WTC11 (cell line): ENCODE data around the gene TMEM179. TPM values are rescaled to one million over a fixed set of nuclear protein-coding genes. Genes with fewer than 3 reads are reported as not detected.

Experiments
- CDX4 ChIP-seq: fragments of 250-450 bp; sonication (Bioruptor Pico); IDR thresholded peaks from 2 replicates; pipeline ENCODE4 v1.9.0; 2021; ENCODE audit warnings: moderate library complexity, mild to moderate bottlenecking, inconsistent platforms, borderline replicate concordance
- EMX1 ChIP-seq: fragments of 250-450 bp; sonication (Bioruptor Pico); IDR thresholded peaks from 2 replicates; pipeline ENCODE4 v1.8.0; 2021; ENCODE audit warnings: mild to moderate bottlenecking
- ETV6 ChIP-seq: sonication (generic); formaldehyde crosslinking; IDR thresholded peaks from 2 replicates; pipeline ENCODE4 v1.8.1; 2022; ENCODE audit warnings: mild to moderate bottlenecking, missing genetic modification reagents
- FOXP1 ChIP-seq: sonication (generic); formaldehyde crosslinking; IDR thresholded peaks from 2 replicates; pipeline ENCODE4 v1.8.0; 2022; ENCODE audit warnings: missing genetic modification reagents, mild to moderate bottlenecking, moderate library complexity, borderline replicate concordance
- GABPB1 ChIP-seq: sonication (generic); formaldehyde crosslinking; IDR thresholded peaks from 2 replicates; pipeline ENCODE4 v1.8.1; 2023; ENCODE audit warnings: mild to moderate bottlenecking, missing genetic modification reagents
- IRF1 ChIP-seq: sonication (generic); formaldehyde crosslinking; IDR thresholded peaks from 2 replicates; pipeline ENCODE4 v1.8.0; 2023; ENCODE audit warnings: missing genetic modification reagents
- NR2C2 ChIP-seq: sonication (generic); formaldehyde crosslinking; IDR thresholded peaks from 2 replicates; pipeline ENCODE4 v1.8.0; 2022; ENCODE audit warnings: mild to moderate bottlenecking, missing genetic modification reagents
- NR3C1 ChIP-seq: sonication (generic); formaldehyde crosslinking; conservative IDR thresholded peaks from 2 replicates; pipeline ENCODE4 v1.8.1; 2023; ENCODE audit warnings: low read depth, mild to moderate bottlenecking, missing genetic modification reagents
- OVOL2 ChIP-seq: fragments of 250-450 bp; sonication (Bioruptor Pico); IDR thresholded peaks from 2 replicates; pipeline ENCODE4 v1.9.0; 2021; ENCODE audit warnings: mild to moderate bottlenecking, borderline replicate concordance
- SP1 ChIP-seq: sonication (generic); formaldehyde crosslinking; conservative IDR thresholded peaks from 2 replicates; pipeline ENCODE4 v1.8.1; 2022; ENCODE audit warnings: missing genetic modification reagents
- USF1 ChIP-seq: sonication (generic); formaldehyde crosslinking; IDR thresholded peaks from 2 replicates; pipeline ENCODE4 v1.8.0; 2022; ENCODE audit warnings: mild to moderate bottlenecking, missing genetic modification reagents
- ZMAT4 ChIP-seq: fragments of 250-450 bp; sonication (Bioruptor Pico); IDR thresholded peaks from 2 replicates; pipeline ENCODE4 v1.9.0; 2021; ENCODE audit warnings: mild to moderate bottlenecking
- ZNF281 ChIP-seq: sonication (generic); formaldehyde crosslinking; IDR thresholded peaks from 2 replicates; pipeline ENCODE4 v1.8.0; 2023; ENCODE audit warnings: mild to moderate bottlenecking, missing genetic modification reagents
- ZNF423 ChIP-seq: fragments of 250-450 bp; sonication (Bioruptor Pico); IDR thresholded peaks from 2 replicates; pipeline ENCODE4 v2.1.2; 2022; ENCODE audit warnings: mild to moderate bottlenecking, moderate library complexity
- total RNA-seq: library from RNA; stranded (reverse); gene quantifications from 3 replicates; pipeline ENCODE4 v1.2.3, GENCODE V29; 2021
- TF ChIP-seq, protein P1 (sequence below): fragments of 200-600 bp; IDR thresholded peaks from 2 replicates; pipeline ENCODE4 v1.8.0; 2022; ENCODE audit warnings: antibody characterized with exemption
- TF ChIP-seq, protein P2 (sequence below): sonication (generic); formaldehyde crosslinking; IDR thresholded peaks from 2 replicates; pipeline ENCODE4 v1.8.1; 2023; ENCODE audit warnings: mild to moderate bottlenecking, missing genetic modification reagents, borderline replicate concordance

Gene TMEM179
- total RNA-seq, 1 experiment from 2014 or later, result 2.4 TPM

GRCh38 chr14:104563742-104564615 is 40.6 kb downstream of the TMEM179 start (continued):
- TF ChIP-seq CDX4 (CRISPR knock-in tag) (no peak), GABPB1 (CRISPR knock-in tag) (no peak), ETV6 (CRISPR knock-in tag) (0 out of 2 replicates have a peak, but pooled peaks have one; percentile 20), EMX1 (CRISPR knock-in tag) (no peak), IRF1 (CRISPR knock-in tag) (no peak), ZMAT4 (no peak), OVOL2 (CRISPR knock-in tag) (no peak), ZNF281 (no peak), FOXP1 (CRISPR knock-in tag) (peak; percentile 10; the same call in 1 of the 2 replicates), NR3C1 (no peak), ZNF423 (CRISPR knock-in tag) (no peak), SP1 (CRISPR knock-in tag) (0 out of 2 replicates have a peak, but pooled peaks have one; percentile 52), NR2C2 (CRISPR knock-in tag) (no peak), USF1 (CRISPR knock-in tag) (no peak)
- TF ChIP-seq, protein P1, sequence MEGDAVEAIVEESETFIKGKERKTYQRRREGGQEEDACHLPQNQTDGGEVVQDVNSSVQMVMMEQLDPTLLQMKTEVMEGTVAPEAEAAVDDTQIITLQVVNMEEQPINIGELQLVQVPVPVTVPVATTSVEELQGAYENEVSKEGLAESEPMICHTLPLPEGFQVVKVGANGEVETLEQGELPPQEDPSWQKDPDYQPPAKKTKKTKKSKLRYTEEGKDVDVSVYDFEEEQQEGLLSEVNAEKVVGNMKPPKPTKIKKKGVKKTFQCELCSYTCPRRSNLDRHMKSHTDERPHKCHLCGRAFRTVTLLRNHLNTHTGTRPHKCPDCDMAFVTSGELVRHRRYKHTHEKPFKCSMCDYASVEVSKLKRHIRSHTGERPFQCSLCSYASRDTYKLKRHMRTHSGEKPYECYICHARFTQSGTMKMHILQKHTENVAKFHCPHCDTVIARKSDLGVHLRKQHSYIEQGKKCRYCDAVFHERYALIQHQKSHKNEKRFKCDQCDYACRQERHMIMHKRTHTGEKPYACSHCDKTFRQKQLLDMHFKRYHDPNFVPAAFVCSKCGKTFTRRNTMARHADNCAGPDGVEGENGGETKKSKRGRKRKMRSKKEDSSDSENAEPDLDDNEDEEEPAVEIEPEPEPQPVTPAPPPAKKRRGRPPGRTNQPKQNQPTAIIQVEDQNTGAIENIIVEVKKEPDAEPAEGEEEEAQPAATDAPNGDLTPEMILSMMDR, result peak; percentile 75
- TF ChIP-seq, protein P2, sequence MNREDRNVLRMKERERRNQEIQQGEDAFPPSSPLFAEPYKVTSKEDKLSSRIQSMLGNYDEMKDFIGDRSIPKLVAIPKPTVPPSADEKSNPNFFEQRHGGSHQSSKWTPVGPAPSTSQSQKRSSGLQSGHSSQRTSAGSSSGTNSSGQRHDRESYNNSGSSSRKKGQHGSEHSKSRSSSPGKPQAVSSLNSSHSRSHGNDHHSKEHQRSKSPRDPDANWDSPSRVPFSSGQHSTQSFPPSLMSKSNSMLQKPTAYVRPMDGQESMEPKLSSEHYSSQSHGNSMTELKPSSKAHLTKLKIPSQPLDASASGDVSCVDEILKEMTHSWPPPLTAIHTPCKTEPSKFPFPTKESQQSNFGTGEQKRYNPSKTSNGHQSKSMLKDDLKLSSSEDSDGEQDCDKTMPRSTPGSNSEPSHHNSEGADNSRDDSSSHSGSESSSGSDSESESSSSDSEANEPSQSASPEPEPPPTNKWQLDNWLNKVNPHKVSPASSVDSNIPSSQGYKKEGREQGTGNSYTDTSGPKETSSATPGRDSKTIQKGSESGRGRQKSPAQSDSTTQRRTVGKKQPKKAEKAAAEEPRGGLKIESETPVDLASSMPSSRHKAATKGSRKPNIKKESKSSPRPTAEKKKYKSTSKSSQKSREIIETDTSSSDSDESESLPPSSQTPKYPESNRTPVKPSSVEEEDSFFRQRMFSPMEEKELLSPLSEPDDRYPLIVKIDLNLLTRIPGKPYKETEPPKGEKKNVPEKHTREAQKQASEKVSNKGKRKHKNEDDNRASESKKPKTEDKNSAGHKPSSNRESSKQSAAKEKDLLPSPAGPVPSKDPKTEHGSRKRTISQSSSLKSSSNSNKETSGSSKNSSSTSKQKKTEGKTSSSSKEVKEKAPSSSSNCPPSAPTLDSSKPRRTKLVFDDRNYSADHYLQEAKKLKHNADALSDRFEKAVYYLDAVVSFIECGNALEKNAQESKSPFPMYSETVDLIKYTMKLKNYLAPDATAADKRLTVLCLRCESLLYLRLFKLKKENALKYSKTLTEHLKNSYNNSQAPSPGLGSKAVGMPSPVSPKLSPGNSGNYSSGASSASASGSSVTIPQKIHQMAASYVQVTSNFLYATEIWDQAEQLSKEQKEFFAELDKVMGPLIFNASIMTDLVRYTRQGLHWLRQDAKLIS, result no peak
